HG02571 (cell line): ENCODE results near the gene BCL11B.

Experiments
- ATAC-seq: cut with Tn5 transposase; IDR thresholded peaks from one replicate; pipeline ENCODE4 v1.9.1; 2021; ENCODE audit warnings: mild to moderate bottlenecking, moderate library complexity; ENCODE audit not compliant: unreplicated experiment

The BCL11B gene

DNA sequence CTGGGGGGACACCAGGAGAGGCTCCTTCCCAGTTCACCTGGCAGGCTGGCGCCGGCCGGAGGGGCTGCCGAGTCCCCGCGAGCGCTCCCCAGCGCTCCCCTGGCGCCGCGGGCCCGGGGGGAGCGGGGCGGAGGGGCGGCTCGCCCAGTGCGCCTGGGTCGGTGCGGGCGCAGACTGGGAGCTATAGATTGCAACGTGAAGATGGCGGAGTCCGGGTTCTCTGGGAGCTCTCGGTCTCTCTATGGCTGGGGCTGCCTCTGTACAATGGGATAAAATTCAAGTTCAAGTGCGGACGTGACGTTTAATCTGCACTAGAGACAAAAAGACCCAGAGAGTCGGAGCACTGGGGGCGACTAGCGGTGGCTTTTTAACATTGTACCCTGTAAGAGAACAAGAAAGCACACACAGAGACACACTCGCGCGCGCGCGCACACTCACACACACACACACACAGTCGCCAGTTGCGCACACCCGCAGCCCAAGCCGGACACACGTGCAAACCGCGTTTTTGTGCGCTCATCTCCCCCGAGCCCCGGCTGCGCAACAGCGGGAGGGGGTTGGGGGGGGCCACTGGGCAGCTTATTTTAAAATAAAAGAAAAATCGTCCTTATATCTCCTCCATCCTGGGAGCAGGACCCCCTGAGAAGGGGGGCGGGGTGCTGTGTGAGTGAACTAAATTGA is at the start of gene BCL11B:
BCL11B (minus strand) TSS at position 247 of the 681 bp plus-strand sequence. CDS start 979 bp downstream, outside the sequence.
- no peak for ATAC-seq

DNA sequence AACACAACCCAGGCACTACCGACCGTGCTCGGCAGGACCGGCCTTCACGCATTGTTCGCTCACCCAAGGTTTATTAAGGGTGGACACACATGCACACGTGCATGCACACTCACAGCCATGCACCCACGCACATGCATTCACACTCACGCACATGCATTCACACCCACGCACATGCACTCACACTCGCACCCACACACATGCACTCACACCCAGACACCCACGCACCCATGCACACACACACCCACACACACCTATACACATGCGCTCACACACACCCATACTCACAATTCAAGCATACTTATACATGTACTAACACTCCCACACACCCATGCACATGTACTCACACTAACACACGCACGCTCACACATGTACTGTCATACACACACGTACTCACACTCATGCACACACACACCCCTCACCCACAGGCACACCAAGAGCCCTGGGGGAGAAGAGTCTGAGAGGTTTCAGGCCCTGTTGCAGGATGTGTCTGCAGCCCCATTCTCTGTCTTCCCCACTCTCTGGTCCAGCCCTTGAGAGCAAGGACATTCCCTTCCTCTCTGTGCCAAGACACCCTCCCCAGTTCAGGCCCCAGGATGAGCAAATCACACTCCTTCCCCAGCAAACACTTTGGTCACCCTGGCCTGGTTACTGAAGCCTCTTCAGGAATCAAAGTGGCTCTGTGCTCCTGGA is 49.4 kb upstream of the BCL11B start:
- ATAC-seq: no peak

DNA sequence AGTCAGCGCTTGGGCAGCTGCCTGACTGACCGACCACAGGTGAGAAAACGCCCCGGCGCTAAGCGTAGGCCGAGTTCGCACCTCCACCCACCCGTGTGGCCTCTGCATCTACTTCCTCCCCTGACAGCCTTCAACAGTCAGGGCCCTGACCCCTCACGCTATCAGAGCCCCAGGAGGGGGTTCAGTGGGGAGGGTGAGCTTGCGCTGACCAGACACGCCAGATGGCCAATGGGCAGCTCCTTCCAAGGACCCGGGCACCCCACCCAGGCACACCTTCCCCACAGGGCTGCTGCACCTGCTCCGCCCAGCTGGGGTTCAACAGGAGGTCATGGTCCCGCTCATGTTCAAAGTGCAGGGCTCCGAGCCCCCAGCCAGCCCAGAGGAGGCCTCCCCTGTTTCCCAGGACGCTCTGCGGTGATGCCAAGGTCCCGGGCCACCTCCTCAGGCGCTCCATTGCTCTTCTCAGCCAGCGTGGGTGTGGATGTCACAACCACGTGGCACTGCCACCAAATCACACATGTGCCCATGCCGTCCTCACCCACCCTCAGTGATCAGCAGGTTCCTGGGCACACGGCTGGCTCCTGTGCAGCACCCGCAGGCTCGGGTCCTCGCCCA is 48.7 kb upstream of the BCL11B start:
- no peak for ATAC-seq

DNA sequence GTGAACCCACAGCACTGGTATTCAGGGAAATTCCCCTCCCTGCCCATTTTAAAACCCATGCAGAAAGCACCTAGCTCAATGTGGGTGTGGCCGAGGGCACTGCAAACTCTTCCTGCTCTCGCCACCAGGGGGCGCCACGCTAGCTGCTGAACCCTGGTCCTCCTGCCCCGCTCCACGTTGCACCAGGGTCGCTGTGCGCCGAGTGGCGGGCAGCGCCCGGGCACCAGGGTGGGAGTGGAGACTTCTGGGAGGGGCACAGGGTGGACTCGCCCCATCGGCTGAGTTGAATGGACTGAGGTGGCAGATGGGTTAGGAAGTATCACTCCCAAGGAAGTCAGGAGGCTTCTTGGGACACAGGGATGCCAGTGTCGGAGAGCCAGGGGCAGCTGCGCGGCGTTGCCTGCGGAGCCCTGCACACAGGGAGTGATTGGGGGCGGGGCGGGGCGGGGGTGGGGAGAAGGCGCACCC is 48.1 kb upstream of the BCL11B start:
- peak; percentile 64 for ATAC-seq

DNA sequence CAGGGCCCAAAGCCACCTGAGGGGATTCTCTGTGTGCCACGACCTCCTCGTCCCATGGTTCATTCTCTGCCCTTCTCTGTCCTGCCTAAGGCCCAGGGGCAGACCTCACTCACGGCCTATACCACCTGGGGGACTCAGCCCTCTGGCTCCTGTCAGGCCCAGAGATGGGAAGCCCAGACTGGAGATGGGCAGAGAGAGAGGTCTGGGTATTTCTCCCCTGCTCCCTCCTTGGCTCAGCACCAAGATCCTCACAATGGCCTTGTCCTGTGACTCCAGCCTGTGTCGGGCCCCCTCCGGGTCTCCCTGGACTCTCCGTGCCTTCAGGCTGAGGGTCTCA is 46.9 kb upstream of the BCL11B start:
- no peak for ATAC-seq

DNA sequence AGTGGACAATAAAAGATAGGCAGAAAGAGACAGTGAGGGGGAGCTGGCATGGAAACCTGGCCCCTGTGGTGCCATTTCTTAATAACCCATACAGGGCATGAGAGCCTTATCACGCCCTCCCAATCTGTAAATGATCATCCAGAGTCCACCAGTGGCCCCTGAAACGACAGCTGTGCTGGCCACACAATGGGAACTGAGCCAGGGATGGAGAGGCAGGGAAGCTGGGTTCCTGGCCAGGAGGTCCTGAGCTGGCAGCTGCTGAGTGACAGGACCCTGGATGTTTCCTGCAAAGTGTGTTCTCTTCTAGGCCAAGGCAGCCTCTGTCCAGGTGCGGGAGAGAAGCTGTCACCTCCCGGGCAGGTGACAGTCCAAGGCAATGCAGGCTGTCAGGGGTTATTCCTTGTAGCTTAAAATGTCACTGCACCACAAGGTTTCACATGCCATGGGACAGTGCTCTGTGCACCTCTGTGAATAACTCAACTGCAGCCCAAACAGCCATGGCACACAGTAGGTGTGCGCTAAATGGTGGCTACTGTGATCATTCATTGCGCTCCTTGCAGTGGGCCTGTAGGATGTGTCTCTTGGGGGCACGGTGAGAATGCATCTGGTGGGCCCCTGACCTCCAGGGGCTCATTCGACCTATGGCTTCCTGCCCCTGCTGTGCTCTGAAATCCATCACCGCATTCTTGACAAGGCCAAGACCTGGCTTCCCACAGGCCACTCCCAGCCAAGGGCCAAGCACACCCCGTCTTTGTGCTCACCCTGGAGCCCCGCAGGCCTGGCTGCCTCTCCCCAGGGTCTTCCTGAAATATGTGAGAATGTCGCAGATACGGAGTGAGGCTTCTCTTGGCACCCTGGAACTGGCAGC is 46.3 kb upstream of the BCL11B start:
- ATAC-seq: no peak

DNA sequence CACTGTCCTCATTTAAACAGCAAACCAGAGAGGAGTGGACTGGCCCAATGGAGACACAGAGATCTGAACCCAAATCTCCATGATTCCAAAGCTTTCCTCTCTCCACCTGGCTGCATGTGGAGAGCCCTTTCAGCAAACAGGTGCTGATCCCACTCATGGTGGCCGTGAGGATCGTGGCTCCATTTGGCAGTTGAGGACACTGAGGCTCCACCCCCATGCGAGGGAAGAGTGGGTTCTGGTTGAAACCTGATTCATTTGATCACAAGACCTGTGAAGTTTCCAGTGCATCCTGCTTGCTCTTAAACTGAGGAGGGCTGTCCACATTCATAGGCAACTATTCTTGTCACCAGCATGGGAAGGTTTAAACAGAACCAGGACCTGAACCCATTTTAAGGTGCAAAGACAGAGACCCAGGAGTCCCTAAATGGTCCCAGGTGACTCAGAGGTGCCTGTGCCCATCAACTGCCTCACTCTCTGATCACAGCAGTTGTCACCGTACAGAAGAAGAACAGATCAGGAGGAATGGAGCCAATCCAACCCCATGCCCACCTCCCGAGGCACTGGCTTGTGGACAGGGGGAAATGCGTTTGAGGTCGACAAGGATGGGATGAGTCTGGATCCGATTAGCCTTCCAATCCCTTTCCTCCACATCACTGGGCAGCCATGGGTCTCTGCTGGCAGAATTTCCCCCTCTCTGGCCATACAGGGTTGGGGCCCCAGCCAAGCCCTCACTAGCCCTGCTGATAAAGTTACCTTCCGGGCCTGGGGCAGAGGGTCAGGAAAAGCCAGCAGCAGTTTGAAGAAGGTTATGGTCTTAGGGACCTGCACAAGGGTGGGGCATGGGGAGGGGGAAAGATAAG is 45.5 kb upstream of the BCL11B start:
- no peak for ATAC-seq

DNA sequence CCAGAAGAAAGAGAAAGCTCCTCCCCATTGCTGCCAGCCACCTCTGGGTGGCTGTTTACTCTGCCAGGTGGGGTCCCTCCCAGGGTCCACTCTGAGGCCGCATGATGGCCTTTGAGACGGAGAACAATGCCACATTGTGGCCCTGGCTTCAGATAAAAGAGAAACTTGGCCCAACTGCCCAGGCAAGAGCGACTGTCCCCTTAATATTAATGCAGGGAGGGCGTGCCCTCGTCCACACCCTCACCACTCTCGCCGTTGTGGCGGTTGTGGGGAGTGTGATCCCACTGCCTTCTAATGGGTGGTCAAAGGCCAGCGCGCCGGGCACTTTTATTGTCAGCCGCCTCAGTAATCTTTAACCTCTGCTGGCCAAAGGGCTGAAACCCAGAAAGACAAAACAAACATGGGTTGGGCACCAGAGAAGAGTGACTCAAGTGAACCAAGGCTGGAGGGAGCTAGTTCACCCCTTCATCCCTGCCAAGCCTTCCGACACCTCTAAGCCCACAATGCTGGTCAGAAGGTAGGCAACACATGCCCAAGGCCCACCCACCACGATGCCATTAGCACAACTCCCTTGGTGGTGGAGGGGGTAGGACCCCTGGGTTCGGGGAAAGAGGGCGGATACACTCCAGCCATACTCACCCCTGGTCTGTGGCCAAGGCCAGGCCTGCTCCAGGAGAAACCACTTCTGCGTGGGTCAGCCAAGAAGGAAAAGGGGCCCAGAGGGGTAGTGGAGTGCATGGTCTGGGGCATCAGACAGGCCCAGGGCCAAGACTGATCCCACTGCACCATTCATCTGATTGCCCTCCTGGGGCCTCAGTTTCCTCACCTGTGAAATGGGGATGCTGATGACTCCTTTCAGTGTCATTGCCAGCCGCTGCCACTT is 44.5 kb upstream of the BCL11B start:
- ATAC-seq: no peak

DNA sequence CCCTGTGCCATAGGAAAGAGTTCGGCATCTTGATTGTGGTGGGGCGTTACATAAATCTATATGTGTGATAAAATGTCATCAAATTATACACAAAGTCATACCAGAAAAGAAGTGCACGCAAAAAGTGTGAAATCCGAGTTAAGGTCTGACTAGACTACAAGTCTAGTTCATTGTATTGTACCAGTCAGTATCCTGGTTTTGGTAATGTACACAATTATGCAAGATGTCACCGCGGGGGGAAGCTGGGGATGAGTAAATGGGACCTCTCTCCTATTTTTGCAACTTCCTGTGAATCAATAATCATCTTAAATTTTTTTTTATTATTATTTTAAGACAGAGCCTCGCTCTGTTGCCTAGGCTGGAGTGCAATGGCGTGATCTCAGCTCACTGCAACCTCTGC is 43.2 kb upstream of the BCL11B start:
- ATAC-seq: no peak

DNA sequence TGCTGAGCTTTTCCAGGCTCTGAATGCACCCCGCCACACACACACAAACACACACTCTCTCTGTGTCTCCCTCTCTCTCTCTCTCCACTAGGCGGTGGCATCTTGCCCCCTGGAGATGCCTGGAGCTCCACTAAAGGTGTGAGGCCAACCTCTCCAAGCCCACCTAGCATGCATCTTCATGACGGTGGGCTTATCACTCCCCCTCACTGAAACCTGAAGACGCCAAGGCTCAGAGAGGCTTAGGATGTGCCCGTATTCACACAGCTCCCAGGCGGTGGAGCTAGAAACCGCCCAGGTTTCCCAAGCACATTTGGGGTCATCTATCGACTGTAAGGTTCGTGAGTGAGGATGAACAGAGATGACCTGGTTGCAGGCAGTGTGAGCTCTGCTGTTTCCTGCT is 42.6 kb upstream of the BCL11B start:
- ATAC-seq: no peak

DNA sequence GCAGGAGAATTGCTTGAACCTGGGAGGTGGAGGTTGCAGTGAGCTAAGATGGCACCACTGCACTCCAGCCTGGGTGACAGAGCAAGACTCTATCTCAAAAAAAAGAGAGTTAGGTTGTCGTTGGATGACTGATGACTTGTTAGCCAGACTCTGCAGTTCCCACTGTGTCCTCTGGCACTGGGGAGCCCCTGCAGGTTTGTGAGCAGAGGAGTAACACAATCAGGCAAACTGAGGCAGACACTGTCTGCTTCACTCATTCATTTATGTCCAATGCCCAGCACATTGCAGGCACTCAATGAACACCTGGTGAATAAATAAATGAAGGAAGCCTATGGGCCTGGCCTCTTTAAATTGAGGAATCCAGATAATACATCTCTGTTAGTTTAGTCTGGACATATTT is 41.2 kb upstream of the BCL11B start:
- no peak for ATAC-seq

DNA sequence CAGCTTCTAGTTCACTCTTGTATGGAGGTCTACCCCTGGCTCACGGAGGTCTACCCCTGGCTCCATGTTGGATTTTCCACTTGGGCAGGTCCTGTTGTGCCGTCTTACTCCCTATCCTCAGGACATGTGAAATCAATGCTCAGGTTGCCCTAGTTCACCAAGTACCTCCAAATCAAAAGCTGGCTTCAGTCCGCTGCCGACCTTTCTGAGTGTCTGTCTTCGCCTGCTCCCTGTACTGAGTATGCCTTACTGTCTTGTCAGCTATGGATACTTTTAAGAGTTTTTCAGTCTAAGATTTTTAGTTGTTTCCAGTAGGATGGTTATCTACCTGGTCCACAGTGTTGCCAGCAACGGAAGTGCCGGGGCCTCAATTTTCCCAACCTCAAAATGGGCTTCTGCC is 40.1 kb upstream of the BCL11B start:
- ATAC-seq: no peak

DNA sequence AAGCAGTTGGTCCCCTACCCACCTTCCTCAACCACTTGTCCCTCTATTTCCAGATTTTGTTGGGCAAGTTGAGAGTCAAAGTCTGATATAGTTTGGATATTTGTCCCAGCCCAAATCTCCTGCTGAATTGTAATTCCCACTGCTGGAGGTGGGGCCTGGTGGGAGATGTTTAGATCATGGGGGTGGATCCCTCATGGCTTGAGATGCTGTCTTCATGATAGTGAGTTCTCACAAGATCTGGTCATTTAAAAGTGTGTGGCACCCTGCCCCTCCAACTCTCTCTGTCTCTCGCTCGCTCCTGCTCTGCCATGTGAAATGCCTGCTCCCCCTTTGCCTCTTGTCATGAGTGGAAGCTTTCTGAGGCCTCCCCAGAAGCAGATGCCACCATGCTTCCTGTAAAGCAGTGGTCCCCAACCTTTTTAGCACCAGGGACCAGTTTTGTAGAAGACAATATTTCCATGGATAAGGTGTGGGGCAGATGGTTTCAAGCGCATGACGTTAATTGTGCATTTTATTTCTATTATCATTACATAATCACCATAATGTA is 37.3 kb upstream of the BCL11B start:
- ATAC-seq: no peak

DNA sequence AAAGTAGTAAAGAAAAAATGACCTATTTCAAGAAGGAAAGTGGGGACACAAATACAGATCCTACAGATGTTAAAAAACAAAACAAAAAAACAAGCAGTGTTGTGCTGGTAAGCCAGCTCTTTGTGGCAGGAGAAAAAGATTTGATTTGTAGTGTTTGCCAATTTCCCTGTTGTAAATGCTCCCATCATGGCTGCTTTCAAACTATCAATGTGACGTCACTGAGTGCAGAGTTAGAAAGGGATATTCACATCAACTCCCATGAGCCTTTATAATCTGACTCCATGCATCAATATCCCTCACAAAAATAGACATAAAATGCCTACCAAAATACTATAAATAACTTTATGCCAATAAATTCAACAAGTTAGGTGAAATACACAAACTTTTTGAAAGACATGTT is 32.2 kb upstream of the BCL11B start:
- ATAC-seq: no peak

DNA sequence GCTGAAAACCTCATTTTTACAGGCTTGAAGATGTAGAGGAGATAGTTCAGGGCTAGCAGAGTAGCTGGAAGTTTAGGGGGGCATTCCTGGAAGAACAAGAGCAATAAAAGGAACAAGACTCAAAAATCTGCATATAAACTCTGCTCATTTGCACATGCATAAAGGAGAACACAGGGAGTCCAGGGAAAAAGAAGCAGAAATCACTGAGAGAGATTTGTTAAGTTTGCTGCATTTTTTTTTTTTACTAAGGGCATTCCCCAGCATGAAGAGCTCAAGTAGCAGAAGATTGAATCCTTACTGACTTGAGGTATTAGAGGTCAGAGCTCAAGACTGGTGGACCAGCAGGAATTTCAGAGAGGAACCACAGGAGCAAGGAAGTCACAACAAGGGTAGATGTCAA is 28.2 kb upstream of the BCL11B start:
- ATAC-seq: no peak

DNA sequence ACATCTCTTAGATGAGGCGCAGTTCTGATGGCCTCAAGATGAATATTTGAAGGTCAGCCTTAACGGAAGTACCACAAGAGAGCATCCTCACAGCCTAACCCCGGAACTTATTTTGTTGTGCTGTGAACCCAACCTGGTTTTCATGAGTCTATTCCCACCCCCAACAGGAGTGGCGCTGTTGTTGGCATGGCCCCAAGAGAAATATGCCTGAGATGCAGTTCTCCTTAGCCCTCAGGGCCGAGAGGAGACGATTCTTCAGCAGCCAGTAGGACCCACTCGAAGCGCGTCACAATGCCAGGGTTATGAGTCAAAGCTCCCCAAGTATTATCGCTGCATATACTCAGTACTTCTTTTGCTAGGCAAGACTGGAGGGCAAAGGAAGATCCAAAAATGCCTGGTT is 24.5 kb upstream of the BCL11B start:
- no peak for ATAC-seq

DNA sequence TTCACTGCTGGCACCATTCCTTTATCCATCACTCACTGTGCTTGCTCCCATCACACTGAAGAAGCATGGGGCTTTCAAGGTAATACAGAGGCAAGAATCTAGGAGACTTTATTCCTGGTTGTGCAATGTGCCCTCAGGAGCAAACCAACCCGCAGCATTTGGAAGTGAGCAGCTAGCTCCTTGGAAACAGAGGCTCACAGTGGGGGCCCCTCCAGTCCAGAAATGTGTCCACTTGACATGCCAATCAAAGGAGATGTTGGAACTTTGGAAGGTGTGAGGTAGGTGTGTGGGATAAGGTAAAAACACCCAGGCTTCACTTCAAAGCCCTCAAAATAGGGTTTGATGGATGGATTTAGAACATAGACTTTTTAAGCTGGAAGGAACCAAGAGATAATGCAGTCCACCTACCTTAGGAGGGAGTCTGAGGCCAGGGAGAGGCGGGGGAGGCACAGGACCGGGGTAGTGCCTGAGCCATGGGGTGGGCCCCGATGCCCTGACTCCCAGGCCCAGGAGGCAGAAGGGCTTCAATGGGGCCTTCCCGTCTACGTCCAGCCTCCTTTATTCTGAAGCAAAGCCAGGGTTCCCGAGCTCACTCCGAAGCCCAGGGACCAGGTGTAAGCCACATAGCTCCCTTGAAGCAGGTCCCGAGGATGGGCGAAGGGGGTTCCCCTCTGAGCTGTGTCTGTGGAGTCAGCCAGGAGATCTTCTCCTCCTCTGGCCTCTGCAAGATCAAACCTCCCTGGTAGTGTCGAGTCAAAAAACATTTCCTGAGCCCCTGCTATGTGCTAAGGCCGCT is 17.6 kb upstream of the BCL11B start:
- no peak for ATAC-seq

DNA sequence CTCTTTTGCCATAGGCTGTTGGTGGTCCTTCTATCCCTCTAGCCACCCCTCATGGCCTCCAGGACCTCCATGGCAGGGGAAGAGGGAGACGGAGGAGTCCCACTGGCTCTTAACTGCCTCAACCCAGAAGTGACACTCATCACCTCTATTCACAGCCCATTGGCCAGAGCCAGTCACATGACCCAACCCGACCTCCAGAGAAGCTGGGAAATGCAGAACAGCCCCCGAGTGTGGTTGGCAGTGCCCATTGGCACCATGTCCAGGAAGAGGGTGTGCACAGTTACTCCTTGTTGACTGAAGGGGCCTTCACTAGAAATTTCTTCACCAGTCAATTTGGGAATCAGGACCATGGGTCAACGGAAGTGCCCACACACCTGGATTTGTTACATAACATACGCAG is 17.0 kb upstream of the BCL11B start:
- ATAC-seq: no peak
